ACC112 (cell line): Measurements from ENCODE around the gene TNNT3.

Source experiments
- H2AFZ ChIP-seq: fragments of 200-600 bp; sonication (generic); one replicate; pipeline ENCODE4 v1.6.0; 2017; ENCODE audit warnings: antibody characterized with exemption, low read length; ENCODE audit not compliant: unreplicated experiment
- H3K27ac ChIP-seq: fragments of 200-600 bp; sonication (generic); 2 replicates; pipeline ENCODE4 v1.5.1; 2014; ENCODE audit warnings: low read depth, mild to moderate bottlenecking, antibody characterized with exemption, low read length, moderate library complexity
- H3K27me3 ChIP-seq: fragments of 200-600 bp; sonication (generic); 2 replicates; pipeline ENCODE4 v1.6.1; 2014; ENCODE audit warnings: mild to moderate bottlenecking, antibody characterized with exemption, low read length, moderate library complexity, mixed read lengths; ENCODE audit not compliant: insufficient read depth
- H3K36me3 ChIP-seq: fragments of 200-600 bp; sonication (generic); 2 replicates; pipeline ENCODE4 v1.6.1; 2016; ENCODE audit warnings: mild to moderate bottlenecking, antibody characterized with exemption, low read length, moderate library complexity, mixed read lengths; ENCODE audit not compliant: insufficient read depth
- H3K4me1 ChIP-seq: fragments of 200-600 bp; sonication (generic); one replicate; pipeline ENCODE4 v1.6.1; 2016; ENCODE audit warnings: low read length, mixed read lengths; ENCODE audit not compliant: insufficient read depth, unreplicated experiment, control insufficient read depth
- H3K4me3 ChIP-seq: fragments of 200-600 bp; sonication (generic); 2 replicates; pipeline ENCODE4 v1.5.1; 2014; ENCODE audit warnings: mild to moderate bottlenecking, low read depth, low read length
- H3K79me2 ChIP-seq: fragments of 200-600 bp; sonication (generic); one replicate; pipeline ENCODE4 v1.6.0; 2016; ENCODE audit warnings: low read length; ENCODE audit not compliant: control insufficient read depth, unreplicated experiment, insufficient read depth

TNNT3 gene

GRCh38 chr11:1932105-1932480 lies 12.6 kb downstream of the TNNT3 start:
- peaks cover 6% of the 10 kb centered on the region; the same call in 1 of the 2 replicates for H3K27me3 ChIP-seq
- H3K36me3 ChIP-seq: no peaks in the 10 kb centered on the region
- no peaks in the 10 kb centered on the region for H3K79me2 ChIP-seq
- no peak overlapping the region for H3K27ac ChIP-seq
- H3K4me3 ChIP-seq: no peak overlapping the region
- no peak overlapping the region for H2AFZ ChIP-seq
- peaks cover 8% of the 10 kb centered on the region for H3K4me1 ChIP-seq

DNA sequence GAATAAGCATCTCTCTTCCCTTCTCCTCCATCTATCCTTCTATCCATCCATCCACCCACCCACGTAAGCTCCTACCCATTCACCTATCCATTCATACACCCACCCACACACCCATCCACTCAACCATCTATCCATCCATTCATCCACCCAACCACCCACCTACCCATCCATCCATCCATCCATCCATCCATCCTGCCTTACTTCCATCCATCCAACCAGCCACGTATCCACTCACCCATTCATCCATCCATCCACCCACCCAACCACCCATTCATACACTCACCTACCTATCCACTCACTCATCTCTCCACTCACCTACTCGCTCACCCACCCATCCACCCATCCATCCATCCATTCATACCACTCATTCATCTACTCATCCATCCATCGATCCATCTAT lies 13.2 kb downstream of the TNNT3 start:
- Histone ChIP-seq H3K4me1 (peaks cover 8% of the 10 kb centered on the region), H3K79me2 (no peaks in the 10 kb centered on the region)

DNA sequence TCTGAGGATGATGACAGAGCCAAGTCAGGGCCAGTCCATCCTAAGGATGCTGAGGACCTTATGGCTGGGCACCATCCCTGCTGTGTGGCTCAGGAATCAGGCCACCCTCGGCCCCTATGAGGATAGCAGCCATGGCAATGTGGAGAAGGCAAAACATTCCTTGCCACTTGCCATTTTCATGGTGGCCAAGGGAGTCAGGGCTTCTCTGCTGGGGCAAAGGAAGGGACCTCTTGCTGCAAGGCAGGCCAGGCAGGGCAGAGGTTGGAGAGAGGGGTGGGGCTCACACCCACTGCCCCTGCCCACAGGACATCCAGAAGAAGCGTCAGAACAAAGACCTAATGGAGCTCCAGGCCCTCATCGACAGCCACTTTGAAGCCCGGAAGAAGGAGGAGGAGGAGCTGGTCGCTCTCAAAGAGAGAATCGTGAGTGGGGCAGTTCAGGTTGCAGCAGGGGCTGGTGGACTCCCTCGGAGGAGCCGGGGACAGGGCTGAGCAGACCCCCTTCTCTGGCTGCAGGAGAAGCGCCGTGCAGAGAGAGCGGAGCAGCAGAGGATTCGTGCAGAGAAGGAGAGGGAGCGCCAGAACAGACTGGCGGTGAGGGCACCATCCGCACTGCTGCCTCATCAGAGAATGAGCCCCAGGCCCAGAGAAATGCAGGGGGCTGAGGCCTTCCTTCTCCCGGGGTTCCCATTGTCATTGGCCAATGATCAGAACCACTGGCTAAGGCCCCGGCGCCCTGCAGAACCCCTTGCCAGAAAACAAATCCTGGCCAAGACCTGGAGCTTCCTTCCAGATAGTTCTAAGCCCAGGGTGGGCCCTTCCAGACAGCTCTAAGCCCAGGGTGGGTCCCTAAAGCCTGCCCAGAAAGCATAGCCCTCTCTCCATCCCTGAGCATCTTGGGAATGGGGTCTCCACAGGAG lies 14.2 kb downstream of the TNNT3 start:
- Histone ChIP-seq H2AFZ (no peak overlapping the region), H3K36me3 (no peaks in the 10 kb centered on the region), H3K4me3 (no peak overlapping the region), H3K4me1 (peaks cover 8% of the 10 kb centered on the region), H3K27me3 (peaks cover 6% of the 10 kb centered on the region; the same call in 1 of the 2 replicates), H3K27ac (no peak overlapping the region), H3K79me2 (no peaks in the 10 kb centered on the region)

More for the DNA sequence above, 13.2 kb downstream of the TNNT3 start:
- no peak overlapping the region for H3K27ac ChIP-seq
- H3K36me3 ChIP-seq: no peaks in the 10 kb centered on the region
- peaks cover 6% of the 10 kb centered on the region; the same call in 1 of the 2 replicates for H3K27me3 ChIP-seq
- H2AFZ ChIP-seq: no peak overlapping the region
- no peak overlapping the region for H3K4me3 ChIP-seq

- H3K27me3 ChIP-seq: peaks cover 6% of the 10 kb centered on the region; the same call in 1 of the 2 replicates
- H3K36me3 ChIP-seq: no peaks in the 10 kb centered on the region
- H3K4me1 ChIP-seq: peaks cover 8% of the 10 kb centered on the region
- no peak overlapping the region for H2AFZ ChIP-seq
- H3K79me2 ChIP-seq: no peaks in the 10 kb centered on the region
- no peak overlapping the region for H3K4me3 ChIP-seq
- H3K27ac ChIP-seq: no peak overlapping the region
These were observed 15.0 kb downstream of the TNNT3 start for GRCh38 chr11:1934335-1935155.

GRCh38 chr11:1935156-1936071 lies 15.9 kb downstream of the TNNT3 start:
- H3K36me3 ChIP-seq: no peaks in the 10 kb centered on the region
- H2AFZ ChIP-seq: no peak overlapping the region
- no peak overlapping the region for H3K27ac ChIP-seq
- H3K4me1 ChIP-seq: peaks cover 8% of the 10 kb centered on the region
- no peak overlapping the region for H3K4me3 ChIP-seq
- H3K79me2 ChIP-seq: no peaks in the 10 kb centered on the region
- peaks cover 6% of the 10 kb centered on the region; the same call in 1 of the 2 replicates for H3K27me3 ChIP-seq

GRCh38 chr11:1936072-1936780 lies 16.7 kb downstream of the TNNT3 start:
- Histone ChIP-seq H3K79me2 (no peaks in the 10 kb centered on the region), H3K36me3 (no peaks in the 10 kb centered on the region), H3K27ac (no peak overlapping the region), H3K4me1 (peaks cover 4% of the 10 kb centered on the region), H3K27me3 (peaks cover 6% of the 10 kb centered on the region; the same call in 1 of the 2 replicates), H3K4me3 (no peak overlapping the region), H2AFZ (no peak overlapping the region)

DNA sequence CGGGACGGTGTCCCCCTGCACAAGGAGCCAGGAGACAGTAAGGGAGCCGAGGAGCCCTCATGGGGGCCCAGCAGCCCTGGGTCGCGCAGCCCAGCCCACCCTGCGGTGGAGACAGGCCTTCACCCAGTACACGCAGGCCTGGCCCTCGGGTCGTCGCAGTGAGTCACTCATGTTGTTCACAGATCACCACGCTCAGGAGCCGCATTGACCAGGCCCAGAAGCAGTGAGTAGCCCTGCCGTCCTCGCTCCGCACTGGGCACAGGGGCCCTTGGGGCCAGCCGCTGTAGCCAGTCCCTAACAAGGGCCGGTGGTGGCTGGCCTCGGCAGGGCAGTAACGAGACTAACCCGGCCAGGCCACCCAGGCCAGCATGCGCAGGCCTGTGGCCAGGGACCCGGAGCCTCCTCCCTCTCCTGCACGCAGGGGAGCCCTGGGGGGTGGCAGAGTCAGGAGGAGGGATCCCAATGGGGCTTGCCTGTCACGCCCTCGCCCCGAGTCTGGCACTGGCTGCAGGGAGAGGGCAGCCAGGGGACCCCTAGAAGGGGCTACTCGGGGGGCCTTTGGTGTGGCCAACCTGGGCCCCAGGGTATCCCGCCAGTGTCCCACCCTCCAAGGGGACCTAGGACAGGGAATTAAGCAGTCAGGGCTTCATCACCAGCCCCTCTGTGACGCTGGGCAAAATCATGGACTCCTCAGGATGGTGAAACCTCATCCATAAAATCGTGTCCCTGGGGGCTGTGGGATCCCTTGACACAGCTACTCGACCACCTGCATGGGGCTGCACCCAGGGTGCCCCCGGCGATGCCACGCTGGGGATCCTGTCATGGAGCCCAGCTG lies 17.5 kb downstream of the TNNT3 start:
- H3K27ac ChIP-seq: no peak overlapping the region

GRCh38 chr11:1937616-1938342 lies 18.3 kb downstream of the TNNT3 start:
- no peaks in the 10 kb centered on the region for H3K79me2 ChIP-seq
- H3K4me3 ChIP-seq: no peak overlapping the region
- no peak overlapping the region for H3K27ac ChIP-seq
- no peaks in the 10 kb centered on the region for H3K4me1 ChIP-seq
- no peak overlapping the region for H2AFZ ChIP-seq
- H3K36me3 ChIP-seq: no peaks in the 10 kb centered on the region
- peaks cover 6% of the 10 kb centered on the region; the same call in 1 of the 2 replicates for H3K27me3 ChIP-seq

More for the DNA sequence above, 17.5 kb downstream of the TNNT3 start:
- Histone ChIP-seq H3K36me3 (no peaks in the 10 kb centered on the region), H3K27me3 (peaks cover 6% of the 10 kb centered on the region; the same call in 1 of the 2 replicates), H2AFZ (no peak overlapping the region), H3K4me3 (no peak overlapping the region), H3K4me1 (no peaks in the 10 kb centered on the region), H3K79me2 (no peaks in the 10 kb centered on the region)
